H9 (cell line): ENCODE results near the gene BAIAP2. TPM values are rescaled to one million over a fixed set of nuclear protein-coding genes. Genes with fewer than 3 reads are reported as not detected.

Source experiments
- DNase-seq: peaks from one replicate; pipeline ENCODE4 v3.0.0-alpha.2; 2017
- H2AFZ ChIP-seq: one replicate; pipeline ENCODE4 v1.6.1; 2013; ENCODE audit warnings: mild to moderate bottlenecking, low read length, control low read depth, moderate library complexity
- H2AK5ac ChIP-seq: 2 replicates; pipeline ENCODE4 v1.6.1; 2013; ENCODE audit warnings: low read length, control low read depth, mixed read lengths; ENCODE audit not compliant: insufficient read length
- H2BK120ac ChIP-seq: one replicate; pipeline ENCODE4 v1.6.1; 2013; ENCODE audit warnings: low read depth, mild to moderate bottlenecking, low read length, control low read depth, inconsistent platforms; ENCODE audit not compliant: poor library complexity, severe bottlenecking
- H2BK12ac ChIP-seq: 2 replicates; pipeline ENCODE4 v1.6.1; 2013; ENCODE audit warnings: low read length, control low read depth, mixed read lengths, low read depth; ENCODE audit not compliant: insufficient read length
- H2BK15ac ChIP-seq: 2 replicates; pipeline ENCODE4 v1.6.1; 2013; ENCODE audit warnings: low read depth, low read length, control low read depth
- H2BK20ac ChIP-seq: one replicate; pipeline ENCODE4 v1.6.1; 2013; ENCODE audit warnings: low read depth, mild to moderate bottlenecking, low read length, control low read depth, inconsistent platforms; ENCODE audit not compliant: poor library complexity, severe bottlenecking
- H2BK5ac ChIP-seq: 2 replicates; pipeline ENCODE4 v1.6.1; 2013; ENCODE audit warnings: low read length, control low read depth, mixed read lengths; ENCODE audit not compliant: insufficient read length
- H3K14ac ChIP-seq: 2 replicates; pipeline ENCODE4 v1.6.1; 2013; ENCODE audit warnings: low read length, control low read depth; ENCODE audit not compliant: insufficient read depth
- H3K18ac ChIP-seq: 2 replicates; pipeline ENCODE4 v1.6.1; 2013; ENCODE audit warnings: low read depth, mild to moderate bottlenecking, mixed read lengths, low read length, control low read depth; ENCODE audit not compliant: insufficient read length
- H3K23ac ChIP-seq: 2 replicates; pipeline ENCODE4 v1.6.1; 2013; ENCODE audit warnings: low read length, control low read depth, mixed read lengths, low read depth; ENCODE audit not compliant: insufficient read length
- H3K23me2 ChIP-seq: 2 replicates; pipeline ENCODE4 v1.6.1; 2013; ENCODE audit warnings: low read depth, mild to moderate bottlenecking, mixed read lengths, low read length, control low read depth; ENCODE audit not compliant: insufficient read length, poor library complexity, severe bottlenecking
- H3K27ac ChIP-seq: 2 replicates; pipeline ENCODE4 v1.5.1; 2013; ENCODE audit warnings: low read length, control low read depth, mixed read lengths, low read depth; ENCODE audit not compliant: insufficient read length
- H3K27me3 ChIP-seq: 2 replicates; pipeline ENCODE4 v1.6.1; 2013; ENCODE audit warnings: low read length, control low read depth, inconsistent platforms; ENCODE audit not compliant: insufficient read depth
- H3K4ac ChIP-seq: 2 replicates; pipeline ENCODE4 v1.6.1; 2013; ENCODE audit warnings: low read depth, mild to moderate bottlenecking, control low read depth, inconsistent platforms, low read length, moderate library complexity
- H3K4me1 ChIP-seq: 2 replicates; pipeline ENCODE4 v1.6.1; 2013; ENCODE audit warnings: low read length, control low read depth, inconsistent platforms; ENCODE audit not compliant: insufficient read depth
- H3K4me2 ChIP-seq: 2 replicates; pipeline ENCODE4 v1.6.1; 2013; ENCODE audit warnings: low read length, control low read depth, mixed read lengths; ENCODE audit not compliant: insufficient read length, insufficient read depth
- H3K56ac ChIP-seq: 2 replicates; pipeline ENCODE4 v1.6.1; 2013; ENCODE audit warnings: low read depth, mild to moderate bottlenecking, mixed read lengths, low read length, control low read depth; ENCODE audit not compliant: insufficient read length
- H3K79me1 ChIP-seq: 2 replicates; pipeline ENCODE4 v1.6.1; 2013; ENCODE audit warnings: low read depth, mild to moderate bottlenecking, moderate library complexity, low read length, control low read depth, inconsistent platforms; ENCODE audit not compliant: insufficient read depth, poor library complexity, severe bottlenecking
- H3K79me2 ChIP-seq: 2 replicates; pipeline ENCODE4 v1.6.1; 2013; ENCODE audit warnings: low read length, control low read depth, inconsistent platforms; ENCODE audit not compliant: insufficient read depth
- H3K9ac ChIP-seq: 2 replicates; pipeline ENCODE4 v1.6.1; 2013; ENCODE audit warnings: low read length, control low read depth, mixed read lengths; ENCODE audit not compliant: insufficient read length; ENCODE audit errors: extremely low read depth
- H3K9me3 ChIP-seq: one replicate; pipeline ENCODE4 v1.6.1; 2013; ENCODE audit warnings: low read depth, low read length, inconsistent platforms; ENCODE audit not compliant: control insufficient read depth
- H3T11ph ChIP-seq: one replicate; pipeline ENCODE4 v1.6.1; 2013; ENCODE audit warnings: mild to moderate bottlenecking, low read length, control low read depth, inconsistent platforms
- H4K20me1 ChIP-seq: one replicate; pipeline ENCODE4 v1.6.1; 2013; ENCODE audit not compliant: control insufficient read depth, insufficient read length, insufficient read depth
- H4K5ac ChIP-seq: 2 replicates; pipeline ENCODE4 v1.6.1; 2013; ENCODE audit warnings: low read depth, mild to moderate bottlenecking, mixed read lengths, low read length, control low read depth; ENCODE audit not compliant: insufficient read length
- H4K8ac ChIP-seq: replicated peaks from 2 replicates; pipeline ENCODE4 v1.6.1; 2013; ENCODE audit warnings: low read length, control low read depth, mixed read lengths, low read depth; ENCODE audit not compliant: insufficient read length
- H4K91ac ChIP-seq: 2 replicates; pipeline ENCODE4 v1.6.1; 2013; ENCODE audit warnings: low read depth, mild to moderate bottlenecking, moderate library complexity, mixed read lengths, low read length, control low read depth; ENCODE audit not compliant: insufficient read length
- H3K27ac Mint-ChIP-seq, 3 experiments: 2 replicates in 2 of 3; 3 replicates in 1 of 3; pipeline ENCODE4 v1.8.0; 2020 to 2021; ENCODE audit warnings: mixed read lengths in 3 of 3, mild to moderate bottlenecking in 1 of 3, moderate library complexity in 1 of 3
- H3K27me3 Mint-ChIP-seq: 2 replicates; pipeline ENCODE4 v1.8.0; 2021; ENCODE audit warnings: low read depth, mild to moderate bottlenecking, moderate library complexity, mixed read lengths
- H3K36me3 Mint-ChIP-seq, 3 experiments: 2 replicates in 2 of 3; 3 replicates in 1 of 3; pipeline ENCODE4 v1.8.0; 2020 to 2021; ENCODE audit warnings: low read depth in 3 of 3, mixed read lengths in 3 of 3; ENCODE audit not compliant: insufficient read depth in 1 of 3
- H3K4me1 Mint-ChIP-seq, 2 experiments: 2 replicates each; pipeline ENCODE4 v1.8.0; 2020; ENCODE audit warnings: mixed read lengths in 2 of 2
- H3K4me3 Mint-ChIP-seq, 2 experiments: 2 replicates in 1 of 2; 3 replicates in 1 of 2; pipeline ENCODE4 v1.8.0; 2020 to 2021; ENCODE audit warnings: mild to moderate bottlenecking in 2 of 2, mixed read lengths in 2 of 2, moderate library complexity in 1 of 2
- H3K9me3 Mint-ChIP-seq, 2 experiments: 2 replicates in 1 of 2; 3 replicates in 1 of 2; pipeline ENCODE4 v1.8.0; 2020; ENCODE audit warnings: mild to moderate bottlenecking in 2 of 2, mixed read lengths in 2 of 2, moderate library complexity in 1 of 2
- CTCF ChIP-seq: fragments of 200-600 bp; sonication (generic); conservative IDR thresholded peaks from 3 replicates; pipeline ENCODE4 v1.8.0; 2021; ENCODE audit warnings: antibody characterized with exemption, mild to moderate bottlenecking
- WGBS: extraction: QIAGEN DNeasy Blood & Tissue Kit; methylation state at CpG from one replicate; pipeline ENCODE4 v1.1.7; 2013; ENCODE audit warnings: missing lambda C conversion rate, low lambda C conversion rate, mixed read lengths; ENCODE audit not compliant: insufficient read length; ENCODE audit errors: extremely low coverage; 5-methylcytosine and 5-hydroxymethylcytosine counted together
- total RNA-seq: library from RNA; stranded (reverse); gene quantifications from 2 replicates; pipeline ENCODE4 v1.2.1, GENCODE V29; 2021

The BAIAP2 gene
- total RNA-seq, 1 experiment from 2014 or later: 27.8 TPM

GRCh38 chr17:81130385-81131361, 95.7 kb downstream of the BAIAP2 start:
- WGBS: no CpG with 5 or more reads among the region's 41 CpGs
- Histone ChIP-seq H2BK20ac (no peak overlapping the region), H3K56ac (no peak overlapping the region), H3K4me2 (no peak overlapping the region), H2BK5ac (no peak overlapping the region), H3K9ac (no peak overlapping the region), H4K91ac (no peak overlapping the region), H4K20me1 (no peaks in the 10 kb centered on the region), H3K23me2 (no peaks in the 10 kb centered on the region), H3T11ph (no peak overlapping the region), H3K18ac (no peak overlapping the region), H2AFZ (no peak overlapping the region), H3K79me2 (no peaks in the 10 kb centered on the region), H3K4me1 (no peaks in the 10 kb centered on the region), H3K23ac (no peak overlapping the region), H3K79me1 (no peaks in the 10 kb centered on the region), H2BK120ac (no peak overlapping the region), H2AK5ac (no peak overlapping the region), H4K8ac (no peak overlapping the region), H2BK15ac (no peak overlapping the region), H2BK12ac (no peak overlapping the region), H3K14ac (no peak overlapping the region), H3K9me3 (no peaks in the 10 kb centered on the region), H3K4ac (no peak overlapping the region), H3K27me3 (no peaks in the 10 kb centered on the region), H4K5ac (no peak overlapping the region), H3K27ac (no peak overlapping the region)
- no peaks in the 10 kb centered on the region for H3K9me3 Mint-ChIP-seq
- TF ChIP-seq CTCF: no peak
- no peaks in the 10 kb centered on the region for H3K36me3 Mint-ChIP-seq
- H3K27ac Mint-ChIP-seq: no peak overlapping the region
- DNase-seq: no peak
- H3K27me3 Mint-ChIP-seq: no peaks in the 10 kb centered on the region
- H3K4me1 Mint-ChIP-seq: peaks cover 0 to 13% of the 10 kb centered on the region in 2 experiments; a peak in 2 of 4 replicates
- H3K4me3 Mint-ChIP-seq: no peak overlapping the region
